Activated CD4-positive, alpha-beta T cell treated with anti-CD3 and anti-CD28 coated beads, Interleukin-2, amount 50 U/mL, for 1 hour (primary cell): ENCODE measurements around the gene MRTFA.

Source experiments
- DNase-seq: peaks from one replicate; pipeline ENCODE4 v3.0.0-alpha.2; 2020

Gene MRTFA

DNA sequence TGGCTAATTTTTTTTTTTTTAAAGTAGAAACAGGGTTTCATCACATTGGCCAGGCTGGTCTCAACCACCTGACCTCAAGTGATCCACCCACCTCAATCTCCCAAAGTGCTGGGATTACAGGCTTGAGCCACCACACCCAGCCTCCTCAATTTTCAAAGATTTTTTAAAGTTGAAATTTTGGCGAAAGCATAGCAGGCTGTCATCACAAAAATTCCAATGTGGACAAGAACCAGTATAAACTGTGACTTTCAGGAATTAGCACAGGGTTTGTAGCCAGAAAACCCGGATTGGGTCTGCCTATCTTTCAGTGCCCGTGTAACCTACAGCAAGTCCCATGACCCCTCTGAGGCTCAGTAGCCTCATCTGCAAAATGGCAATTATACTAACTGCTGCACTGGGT lies 185.9 kb downstream of the MRTFA start:
- no peak for DNase-seq

DNA sequence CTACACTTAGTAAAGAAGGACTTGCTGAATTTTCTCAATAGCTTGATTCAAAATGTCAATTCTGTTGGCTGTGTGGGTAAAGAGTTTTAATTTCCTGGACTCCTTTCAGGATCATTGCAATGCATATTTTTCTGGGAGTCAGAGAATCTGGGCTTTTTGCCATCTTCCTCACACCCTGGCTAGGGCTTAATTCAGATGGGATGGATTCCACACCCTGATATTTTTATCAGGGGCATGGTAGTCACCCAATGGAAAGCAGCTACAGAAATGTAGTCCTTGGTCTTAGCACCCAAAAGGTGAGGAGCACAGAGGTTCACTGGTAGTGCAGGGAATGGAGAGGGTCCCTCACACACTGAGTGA lies 186.9 kb downstream of the MRTFA start:
- no peak for DNase-seq

DNA sequence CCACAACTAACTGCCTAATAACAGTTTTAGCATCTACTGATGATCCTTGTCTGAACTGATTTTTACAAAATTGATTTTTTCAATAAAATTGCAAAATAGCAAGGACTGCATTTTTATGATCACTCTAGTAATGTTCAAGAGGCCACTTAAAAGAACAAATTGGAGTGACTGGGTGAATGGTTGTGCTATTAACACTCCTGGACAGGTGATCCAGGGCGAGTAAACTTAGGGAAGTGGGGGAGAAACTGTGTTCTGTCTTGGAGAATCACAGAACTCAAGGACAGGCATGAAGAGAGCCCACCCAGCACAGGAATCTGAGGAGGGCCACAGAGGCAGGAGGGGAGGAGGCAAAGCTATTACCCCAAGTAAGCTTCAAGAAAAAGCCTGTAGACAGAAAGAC lies 190.3 kb downstream of the MRTFA start:
- no peak for DNase-seq

DNA sequence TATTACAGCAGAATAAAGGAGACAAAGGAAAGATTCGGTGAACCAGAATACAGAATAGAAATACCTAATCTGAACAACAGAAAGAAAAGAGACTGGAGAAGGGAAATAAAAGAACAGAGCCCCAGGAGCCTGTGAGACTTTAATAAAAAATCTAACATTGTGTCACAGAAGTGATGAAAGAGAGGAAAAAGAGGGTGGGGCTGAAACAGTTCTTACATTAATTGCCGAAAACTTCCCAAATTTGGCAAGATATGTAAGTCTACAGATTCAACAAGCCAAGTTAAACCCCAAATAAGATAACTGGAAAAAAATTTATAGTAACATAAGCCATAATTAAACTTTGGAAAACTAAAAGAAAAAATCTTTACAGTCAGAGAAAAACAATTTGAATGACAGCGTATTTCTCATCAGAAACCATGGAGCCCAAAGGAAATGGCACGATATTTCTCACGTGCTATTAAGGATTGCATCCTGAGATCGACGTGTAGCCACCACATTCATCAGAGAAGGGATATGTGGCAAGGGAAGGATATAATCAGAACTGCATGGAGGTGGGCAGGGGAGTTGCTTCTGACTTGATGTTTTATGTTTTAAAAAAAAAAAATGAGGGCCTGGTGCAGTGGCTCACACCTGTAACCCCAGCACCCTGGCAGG lies 192.2 kb downstream of the MRTFA start:
- no peak for DNase-seq

DNA sequence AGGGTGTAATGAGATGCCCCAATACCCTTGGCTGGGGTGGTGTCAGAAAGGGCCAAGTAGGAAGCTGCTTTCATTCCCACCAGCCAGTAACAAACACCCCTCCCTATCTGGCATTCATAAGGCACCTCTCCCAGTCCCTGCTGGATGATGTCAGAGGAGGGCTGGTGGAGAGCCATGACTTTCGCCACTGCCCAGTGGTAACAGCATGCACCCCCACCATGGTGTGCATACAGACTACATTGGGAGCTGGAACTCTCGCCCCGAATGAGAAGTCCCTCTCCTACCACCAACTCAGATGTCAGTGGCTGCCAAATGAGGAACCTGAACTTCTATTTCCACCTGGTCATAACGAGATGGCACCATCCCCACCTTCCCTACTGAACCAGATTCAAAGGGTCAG lies 192.8 kb downstream of the MRTFA start:
- no peak for DNase-seq

DNA sequence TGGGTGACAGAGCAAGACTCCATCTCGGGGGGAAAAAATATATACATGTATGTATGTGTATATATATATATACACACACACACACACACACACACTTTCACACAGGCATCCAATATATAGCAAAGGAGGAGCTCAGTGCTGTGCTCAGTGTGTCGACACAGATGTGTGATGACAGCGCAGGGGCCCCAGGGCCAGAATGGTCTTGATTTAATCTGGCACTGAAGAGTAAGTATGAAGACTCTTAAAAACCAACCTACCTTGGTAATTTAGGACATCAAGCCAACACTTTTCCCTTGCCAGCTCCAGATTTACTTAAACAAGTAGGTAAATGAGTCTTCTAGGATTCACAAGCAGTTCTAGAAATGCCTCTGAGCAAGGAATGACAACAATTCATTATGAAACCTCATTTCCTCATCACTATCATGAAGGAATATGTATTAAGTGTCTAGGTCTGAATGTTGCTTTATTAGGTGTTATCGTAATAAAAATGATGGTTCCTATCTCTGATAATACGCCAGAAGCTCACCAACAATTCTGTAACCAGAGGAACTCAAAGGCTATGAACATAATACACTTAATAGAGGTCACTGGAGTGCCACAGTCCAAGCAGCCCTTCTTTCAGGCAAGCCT lies 194.6 kb downstream of the MRTFA start:
- DNase-seq = no peak

DNA sequence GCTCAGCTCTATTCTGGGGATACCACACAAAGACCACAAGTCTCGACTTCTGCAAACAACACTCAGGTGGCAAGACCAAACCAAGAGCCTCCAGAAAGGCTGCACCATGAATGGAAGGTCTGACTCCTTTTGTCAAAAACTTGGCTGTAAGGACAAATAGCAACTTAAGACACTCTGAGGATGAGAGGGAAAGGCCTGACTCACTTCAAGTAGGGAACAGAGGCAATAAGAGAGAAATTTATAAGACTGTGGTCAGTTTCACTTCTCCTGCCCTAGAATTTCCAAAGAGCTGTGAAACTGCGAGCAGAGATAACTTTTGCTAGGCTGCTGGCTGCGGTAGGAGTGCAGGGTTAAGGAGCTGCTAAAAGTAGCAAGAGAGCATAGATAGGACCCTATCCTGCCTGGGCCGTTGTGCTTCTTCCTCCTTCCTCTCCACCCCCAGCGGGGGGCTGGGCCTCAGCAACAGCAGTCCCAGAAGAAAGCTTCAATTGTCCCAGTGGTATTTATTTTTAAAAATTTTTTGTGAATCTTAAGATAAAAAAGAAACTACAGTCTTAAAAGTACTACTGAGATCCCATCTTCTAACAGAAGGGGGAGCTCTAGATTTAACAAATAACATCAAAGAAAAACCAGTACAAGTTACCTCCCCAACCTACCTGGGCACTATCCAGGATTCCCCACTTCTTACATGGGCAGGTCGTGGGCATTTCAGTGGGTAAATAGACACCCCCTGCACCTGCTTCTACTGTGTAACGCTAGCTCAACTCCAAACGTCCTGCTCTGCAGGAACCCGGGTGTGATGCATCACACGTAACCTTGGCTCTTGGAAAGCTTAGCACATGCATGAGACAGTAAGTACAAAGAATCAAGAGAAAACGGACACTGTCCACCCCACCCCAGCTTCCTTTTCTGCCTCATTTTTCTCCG lies 199.8 kb downstream of the MRTFA start:
- peak; percentile 9 for DNase-seq

DNA sequence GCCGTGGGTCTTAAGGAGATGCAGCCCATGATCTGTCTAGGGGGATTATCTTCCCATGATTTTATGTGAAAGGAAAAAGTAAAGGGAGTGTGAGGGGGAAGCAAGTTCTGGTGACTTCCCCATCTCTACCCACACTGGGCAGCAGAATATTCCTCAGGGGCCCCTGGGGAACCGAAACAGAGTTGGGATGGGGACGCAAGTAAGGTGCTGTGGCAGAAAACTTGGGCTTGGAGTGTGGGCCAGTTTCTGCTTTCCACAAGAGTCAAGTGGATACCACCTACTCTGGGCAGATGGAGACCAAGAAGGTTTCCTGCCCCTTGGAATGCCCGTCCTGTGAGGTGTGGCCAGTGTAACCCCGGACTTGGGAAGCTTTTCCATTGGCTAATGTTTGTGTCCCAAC lies 201.8 kb downstream of the MRTFA start:
- no peak for DNase-seq

DNA sequence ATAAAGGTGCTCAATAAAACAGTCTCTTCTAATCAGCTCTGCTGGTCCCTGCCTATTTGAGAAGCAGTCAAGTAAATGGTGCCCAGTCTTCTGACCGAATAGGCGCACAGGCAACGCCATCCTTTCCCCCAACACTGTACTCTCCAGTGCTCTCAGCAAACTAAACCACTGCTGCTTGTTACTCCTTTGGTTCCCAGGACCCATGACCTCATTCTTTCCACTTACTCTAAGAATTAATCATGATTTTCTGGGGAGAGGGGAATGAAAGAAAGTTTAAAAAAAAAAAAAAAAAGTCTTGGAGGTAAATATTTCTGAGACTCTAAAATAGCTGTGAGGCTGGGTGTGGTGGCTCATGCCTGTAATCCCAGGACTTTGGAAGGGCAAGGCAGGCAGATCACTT lies 202.4 kb downstream of the MRTFA start:
- DNase-seq = no peak

DNA sequence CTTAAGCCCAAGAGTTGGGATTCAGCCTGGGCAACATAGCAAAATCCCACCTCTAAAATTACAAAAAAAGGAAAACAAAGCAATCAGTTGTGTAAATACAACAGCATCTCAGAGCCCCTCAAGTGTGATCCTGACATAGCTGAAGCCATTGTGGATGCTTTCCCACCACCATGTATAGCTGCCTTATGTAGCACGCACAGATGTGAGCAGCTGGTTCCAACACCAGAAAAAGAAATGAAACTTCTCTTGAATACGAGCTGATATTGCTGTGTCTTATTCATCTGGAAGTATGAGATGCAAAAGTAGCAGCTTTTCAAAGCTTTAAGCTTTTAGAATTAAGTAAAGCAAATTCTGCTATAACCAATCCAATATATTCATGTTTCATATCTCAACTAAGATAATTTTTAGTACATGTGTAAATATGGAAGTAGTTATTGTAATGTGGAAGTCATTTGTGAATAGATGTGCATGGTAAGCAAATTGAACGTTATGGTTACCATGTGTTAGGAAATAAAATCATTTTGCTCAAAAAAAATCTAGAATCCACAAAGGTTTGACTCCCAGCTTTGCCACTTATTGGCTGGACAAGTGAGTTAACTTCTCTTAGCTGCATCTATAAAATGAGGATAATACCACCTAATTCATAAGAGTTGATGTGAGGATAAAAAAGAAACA lies 203.0 kb downstream of the MRTFA start:
- no peak for DNase-seq

DNA sequence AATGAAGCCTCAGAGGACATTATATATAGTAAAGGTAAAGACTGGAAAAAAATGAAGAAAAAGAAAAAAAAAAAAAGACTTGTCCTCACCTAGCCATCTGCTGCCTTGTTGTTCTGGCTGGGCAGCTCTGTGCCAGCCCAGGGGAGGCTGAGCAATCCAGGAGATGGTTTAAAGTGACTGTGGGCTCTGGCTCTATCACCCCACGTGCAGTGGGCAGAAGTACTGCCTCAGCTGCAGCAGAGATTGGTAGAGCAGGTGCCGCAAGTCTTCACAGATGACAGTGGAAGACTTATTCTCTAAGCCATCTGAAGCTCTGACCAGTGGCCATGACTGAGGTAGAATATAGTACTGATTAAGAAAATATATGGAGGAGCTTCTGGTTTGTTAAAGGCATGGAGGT lies 203.9 kb downstream of the MRTFA start:
- no peak for DNase-seq

DNA sequence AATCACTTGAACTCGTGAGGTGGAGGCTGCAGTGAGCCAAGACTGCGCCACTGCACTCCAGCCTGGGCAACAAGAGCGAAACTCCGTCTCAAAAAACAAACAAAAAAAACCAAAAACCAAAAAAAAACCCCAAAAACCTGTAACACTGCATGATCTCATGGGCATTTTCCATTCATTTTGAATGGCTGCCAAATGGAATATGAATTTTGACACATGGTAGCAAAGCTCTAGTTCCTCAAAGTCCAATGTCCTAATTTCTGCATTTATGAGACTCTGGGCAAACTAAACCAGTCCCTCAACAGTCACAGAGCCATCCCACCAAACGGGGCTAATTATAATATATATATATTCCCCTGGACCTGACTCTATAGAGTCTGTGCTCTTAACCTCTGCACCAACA lies 204.4 kb downstream of the MRTFA start:
- no peak for DNase-seq

DNA sequence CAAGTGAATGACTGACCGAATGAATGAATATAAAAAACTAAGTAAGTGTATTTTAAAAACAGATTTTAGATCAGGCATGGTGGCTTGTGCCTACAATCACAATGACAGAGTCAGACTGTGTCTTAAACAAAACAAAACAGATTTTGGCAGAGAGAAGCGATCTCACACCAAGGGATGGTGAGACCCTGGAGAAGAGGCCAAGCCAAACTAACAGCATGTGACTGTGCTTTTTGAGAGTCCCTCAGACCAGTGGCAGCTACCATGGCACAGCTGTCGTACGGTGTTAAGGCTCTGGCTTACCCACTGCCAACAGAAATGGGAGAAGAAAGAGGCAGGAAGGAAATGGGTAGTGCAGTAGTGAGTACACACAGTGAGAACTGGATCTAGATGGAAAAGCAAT lies 205.5 kb downstream of the MRTFA start:
- DNase-seq = no peak

DNA sequence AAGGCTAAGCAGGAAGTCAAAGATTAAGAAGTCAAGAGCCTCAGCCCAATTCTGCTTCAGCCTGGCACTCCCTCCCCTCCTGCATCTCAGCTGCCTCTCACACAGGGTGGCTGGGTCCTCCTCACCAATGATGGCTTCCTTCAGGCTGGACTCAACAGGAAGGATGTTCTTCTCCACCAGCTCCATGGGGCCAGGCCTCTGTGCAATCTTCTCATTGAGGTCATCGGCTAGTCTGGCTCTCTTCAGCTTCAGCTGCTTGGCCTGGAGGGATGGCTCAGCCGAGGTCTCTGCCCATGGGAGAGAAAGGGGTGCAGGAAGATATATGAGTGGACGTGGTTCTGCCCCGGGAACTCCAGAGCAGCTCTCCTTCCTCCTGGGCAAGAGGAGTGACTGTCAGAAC lies 207.0 kb downstream of the MRTFA start:
- DNase-seq = no peak

DNA sequence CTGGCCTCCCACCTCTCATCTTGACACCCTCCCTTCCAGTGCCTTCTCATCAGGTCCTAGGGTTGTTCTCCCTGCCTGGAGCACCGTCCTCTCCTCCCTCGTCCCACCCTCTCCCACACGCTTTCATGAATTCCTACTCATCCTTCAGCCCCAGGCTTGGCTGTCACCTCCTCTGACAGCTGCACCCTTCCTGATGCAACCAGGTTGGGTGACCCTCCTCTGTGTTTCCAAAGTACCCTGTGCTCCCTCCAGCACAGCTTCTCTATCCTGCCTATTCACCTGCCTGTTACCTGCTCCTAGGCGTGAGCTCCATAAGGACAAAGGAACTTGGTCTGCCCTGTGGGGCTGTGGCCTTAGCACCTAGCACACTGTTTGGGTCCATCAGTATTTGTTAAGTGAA lies 207.7 kb downstream of the MRTFA start:
- DNase-seq = no peak

DNA sequence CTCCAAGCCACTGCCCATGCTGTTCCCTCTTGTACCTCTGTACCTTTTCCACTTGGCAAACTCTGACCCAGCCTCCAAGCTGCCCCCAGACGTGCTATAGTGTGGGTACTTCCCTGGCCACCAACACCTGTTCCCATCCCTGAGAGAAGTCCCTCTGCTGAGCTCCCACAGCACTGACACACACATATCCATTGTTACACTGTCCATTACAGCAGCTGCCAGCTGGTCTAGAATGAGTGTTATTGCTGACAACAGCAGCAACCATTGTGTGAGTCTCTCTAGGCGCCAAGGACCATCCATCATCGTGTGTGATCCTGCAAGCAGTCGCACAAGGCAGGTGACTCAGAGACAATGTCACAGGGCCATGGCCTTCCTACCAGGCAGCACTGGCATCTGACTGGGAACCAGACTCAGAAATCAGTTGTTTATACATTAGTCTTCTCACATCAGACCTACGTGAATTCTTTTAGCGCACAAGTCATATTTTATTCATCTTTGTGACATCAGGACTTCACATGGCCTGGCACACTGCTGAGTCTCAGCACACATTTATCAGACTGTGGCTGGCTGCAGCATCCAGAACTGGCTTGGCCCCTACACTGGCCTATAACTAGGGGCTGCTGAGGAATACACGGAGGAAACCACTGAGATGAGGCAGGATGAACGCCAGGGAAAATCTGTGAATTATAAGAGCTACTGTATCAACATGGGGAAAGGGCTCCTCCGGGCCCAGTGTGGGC lies 209.8 kb downstream of the MRTFA start:
- DNase-seq = no peak

DNA sequence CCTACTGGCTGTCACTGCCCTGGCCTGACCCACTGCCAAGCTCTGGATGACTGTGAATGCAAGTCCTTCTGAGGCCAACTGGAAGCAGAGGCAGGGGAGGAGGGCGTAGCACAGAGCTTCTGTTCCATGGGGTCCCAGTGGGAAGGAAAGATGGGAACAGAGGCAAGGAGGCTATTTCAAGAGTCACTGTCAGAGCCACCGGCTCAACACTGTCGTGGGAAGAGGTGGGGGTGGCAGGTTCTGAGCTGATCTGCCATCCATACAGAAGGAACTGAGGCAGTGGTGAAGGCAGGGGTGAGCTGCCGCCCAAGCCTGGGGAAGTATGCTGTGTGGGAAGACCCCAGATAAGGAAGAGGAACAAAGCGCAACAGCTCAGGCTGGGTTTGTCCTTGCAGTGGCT lies 211.4 kb downstream of the MRTFA start:
- DNase-seq = no peak

DNA sequence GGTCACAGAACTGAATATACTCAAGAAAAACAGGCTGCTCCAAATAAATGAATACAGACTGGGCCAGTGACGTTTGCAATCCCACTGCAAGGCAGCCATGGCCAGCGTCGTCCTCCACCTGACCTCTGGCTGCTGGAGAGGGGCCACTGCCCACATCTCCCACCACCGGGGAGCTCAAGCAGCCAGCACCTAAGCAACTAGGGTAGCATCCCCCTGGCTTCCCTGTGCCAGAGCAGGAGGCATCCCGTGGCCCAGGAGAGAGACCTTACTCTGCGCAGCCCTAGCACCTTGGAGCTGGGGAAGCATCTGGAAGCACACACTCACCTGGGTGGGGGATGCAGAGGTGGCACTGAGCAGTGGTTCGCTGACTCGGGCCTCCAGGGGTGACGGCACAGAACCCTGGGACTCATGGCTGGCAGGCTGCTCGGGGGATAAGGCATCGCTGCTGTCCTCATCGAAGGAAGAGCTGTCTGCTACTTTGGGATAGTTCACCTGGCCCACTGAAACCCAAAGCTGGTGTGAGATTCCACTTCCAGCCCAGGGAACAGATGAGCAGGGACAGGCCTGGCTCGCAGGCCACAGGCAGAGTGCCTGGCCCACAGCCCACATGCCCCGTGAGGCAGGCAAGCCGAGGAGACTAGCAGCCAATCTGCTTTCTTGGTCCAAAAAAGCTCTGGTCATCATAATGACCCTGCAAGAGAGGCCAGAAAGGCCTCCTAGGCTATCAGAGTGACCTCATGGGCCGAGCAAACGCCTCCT lies 212.5 kb downstream of the MRTFA start:
- DNase-seq = no peak

DNA sequence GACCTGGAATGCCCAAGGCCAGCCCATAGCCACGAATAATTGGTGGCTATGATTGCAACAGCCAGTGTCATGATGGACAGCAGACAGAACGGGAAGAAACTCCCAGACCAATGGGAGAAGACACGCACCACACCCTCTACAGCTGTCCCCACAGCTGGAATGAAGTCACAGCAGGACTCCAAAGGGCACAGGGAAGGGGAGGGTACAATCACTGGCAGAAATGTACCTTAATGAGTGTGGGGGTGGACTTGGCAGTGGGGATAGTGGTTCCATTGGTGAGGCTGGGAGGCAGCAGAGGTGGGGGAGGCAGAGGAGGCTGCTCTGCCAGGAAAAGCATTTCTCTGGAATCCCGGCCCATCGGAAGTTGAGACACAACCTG lies 213.2 kb downstream of the MRTFA start:
- no peak for DNase-seq

DNA sequence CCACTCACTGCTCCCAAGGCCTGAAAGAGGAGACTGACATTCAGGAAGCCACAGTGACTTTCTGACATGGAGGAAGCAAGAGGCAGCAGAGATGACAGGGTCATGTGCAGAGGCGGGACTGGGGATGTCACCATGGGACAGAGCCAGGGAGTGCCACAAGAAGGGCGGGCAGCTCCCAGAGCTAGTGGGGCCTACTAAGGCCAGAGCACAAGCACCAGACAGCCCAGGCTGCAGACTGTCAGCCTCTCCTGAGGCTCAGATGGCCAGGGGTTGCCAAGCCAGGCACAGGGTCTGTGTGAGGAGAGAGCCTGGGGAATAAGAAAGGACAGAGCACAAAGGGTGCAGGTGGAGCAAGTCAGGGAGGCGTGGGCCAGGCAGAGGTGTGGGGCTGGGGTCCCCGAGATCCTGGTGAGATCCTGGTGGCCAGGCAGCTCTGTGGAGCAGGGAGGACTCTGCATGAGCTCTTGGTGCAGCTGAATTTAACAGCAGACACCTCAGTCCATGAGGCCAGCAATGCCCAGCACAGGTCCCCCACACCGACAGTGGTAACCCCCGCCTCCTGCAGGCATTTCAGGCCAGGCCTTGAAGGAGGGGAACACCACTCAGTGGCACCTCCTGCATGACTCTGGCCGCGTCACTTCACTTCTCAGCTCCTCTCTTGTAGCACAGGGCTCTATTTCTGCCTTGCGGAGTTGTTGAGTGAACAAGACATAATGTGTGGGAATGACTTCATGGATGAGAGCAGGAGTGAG lies 213.8 kb downstream of the MRTFA start:
- DNase-seq = no peak

DNA sequence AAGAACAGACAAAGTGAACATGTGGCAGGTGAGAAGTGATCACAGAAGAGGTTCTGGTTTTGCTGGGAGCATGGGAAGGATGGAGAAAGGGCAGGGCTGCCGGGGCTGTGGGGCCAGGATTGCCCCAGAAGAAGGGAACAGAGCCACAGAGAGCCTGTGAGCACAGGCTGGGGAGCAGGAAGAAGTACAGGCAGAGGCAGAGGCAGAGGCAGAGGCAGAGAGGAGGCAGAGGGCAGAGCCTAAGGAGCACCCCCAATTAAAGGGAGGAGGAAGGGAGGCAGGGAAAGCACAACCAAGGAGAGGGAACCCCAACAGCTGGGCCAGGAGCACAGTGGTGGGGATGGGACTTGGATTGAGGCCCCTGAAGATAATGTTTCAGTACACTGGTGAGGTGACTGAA lies 214.6 kb downstream of the MRTFA start:
- no peak for DNase-seq

DNA sequence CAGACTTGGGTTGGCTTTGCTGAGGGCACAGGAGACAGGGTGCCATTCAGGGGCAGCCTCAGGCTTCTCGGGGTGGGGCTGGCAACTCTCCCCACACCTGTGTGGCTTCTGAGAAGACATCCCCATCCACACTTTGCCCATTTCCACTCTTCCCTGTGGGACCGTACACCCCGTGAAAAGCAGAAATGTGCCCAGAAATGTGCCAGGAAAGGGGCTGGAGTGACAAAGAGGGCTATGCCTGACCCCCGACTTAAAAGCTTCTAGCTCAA lies 215.5 kb downstream of the MRTFA start:
- DNase-seq = no peak
